GM18867 (cell line): Measurements from ENCODE around the gene RANBP3.
"Not testable (repeated sequence)": the region's sequence is repeated elsewhere in the genome, so short reads cannot be mapped to it uniquely, and the experiment has no call there.

Experiments
- ATAC-seq: cut with Tn5 transposase; IDR thresholded peaks from one replicate; pipeline ENCODE4 v1.9.1; 2021; ENCODE audit warnings: mild to moderate bottlenecking, moderate library complexity; ENCODE audit not compliant: unreplicated experiment

Gene RANBP3, protein sequence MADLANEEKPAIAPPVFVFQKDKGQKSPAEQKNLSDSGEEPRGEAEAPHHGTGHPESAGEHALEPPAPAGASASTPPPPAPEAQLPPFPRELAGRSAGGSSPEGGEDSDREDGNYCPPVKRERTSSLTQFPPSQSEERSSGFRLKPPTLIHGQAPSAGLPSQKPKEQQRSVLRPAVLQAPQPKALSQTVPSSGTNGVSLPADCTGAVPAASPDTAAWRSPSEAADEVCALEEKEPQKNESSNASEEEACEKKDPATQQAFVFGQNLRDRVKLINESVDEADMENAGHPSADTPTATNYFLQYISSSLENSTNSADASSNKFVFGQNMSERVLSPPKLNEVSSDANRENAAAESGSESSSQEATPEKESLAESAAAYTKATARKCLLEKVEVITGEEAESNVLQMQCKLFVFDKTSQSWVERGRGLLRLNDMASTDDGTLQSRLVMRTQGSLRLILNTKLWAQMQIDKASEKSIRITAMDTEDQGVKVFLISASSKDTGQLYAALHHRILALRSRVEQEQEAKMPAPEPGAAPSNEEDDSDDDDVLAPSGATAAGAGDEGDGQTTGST

DNA sequence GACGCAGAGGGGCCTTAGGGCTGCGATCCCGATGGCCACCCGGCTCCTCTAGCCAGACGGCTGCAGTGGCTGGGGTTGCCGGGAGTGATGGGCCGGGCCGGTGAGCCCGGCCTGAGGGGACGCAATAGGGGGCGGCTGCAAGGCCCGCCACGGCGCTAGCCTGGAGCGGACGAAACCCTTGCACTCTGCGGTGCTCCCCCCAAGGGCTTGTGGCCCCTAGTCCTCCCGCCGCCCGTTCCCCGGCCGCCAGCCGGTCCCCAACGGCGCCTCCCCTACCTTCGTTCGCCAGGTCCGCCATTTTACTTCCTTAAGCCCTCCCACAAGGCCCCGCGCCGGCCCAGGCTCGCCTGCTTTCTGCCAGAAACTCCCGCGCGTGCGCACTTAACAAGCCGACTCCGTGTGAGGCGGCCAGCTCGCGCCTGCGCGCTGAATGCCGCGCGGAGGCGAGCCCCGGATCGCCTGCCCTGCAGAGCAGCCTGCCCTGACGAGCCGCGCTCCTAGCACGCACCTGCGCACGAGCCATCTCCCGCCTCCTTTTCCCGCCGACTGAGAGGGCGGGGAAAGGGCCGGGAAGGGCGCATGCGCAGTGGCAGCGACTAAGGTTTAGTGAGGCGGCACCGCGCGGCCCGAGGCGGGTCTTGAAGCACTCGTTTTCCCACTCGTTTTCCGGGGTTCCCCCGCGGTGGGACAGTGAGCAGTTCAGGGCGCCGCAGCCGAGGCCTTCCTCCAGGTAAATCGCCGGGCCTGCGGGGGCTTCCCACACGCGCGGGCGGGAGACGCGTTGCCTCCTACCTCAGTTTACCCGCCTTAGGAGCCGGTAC lies at the start of gene RANBP3:
TSS of gene RANBP3 (minus strand) at position 356 of the 821 bp plus-strand sequence. CDS start at position 298, 58 bp downstream.
- ATAC-seq = peak; percentile 87

DNA sequence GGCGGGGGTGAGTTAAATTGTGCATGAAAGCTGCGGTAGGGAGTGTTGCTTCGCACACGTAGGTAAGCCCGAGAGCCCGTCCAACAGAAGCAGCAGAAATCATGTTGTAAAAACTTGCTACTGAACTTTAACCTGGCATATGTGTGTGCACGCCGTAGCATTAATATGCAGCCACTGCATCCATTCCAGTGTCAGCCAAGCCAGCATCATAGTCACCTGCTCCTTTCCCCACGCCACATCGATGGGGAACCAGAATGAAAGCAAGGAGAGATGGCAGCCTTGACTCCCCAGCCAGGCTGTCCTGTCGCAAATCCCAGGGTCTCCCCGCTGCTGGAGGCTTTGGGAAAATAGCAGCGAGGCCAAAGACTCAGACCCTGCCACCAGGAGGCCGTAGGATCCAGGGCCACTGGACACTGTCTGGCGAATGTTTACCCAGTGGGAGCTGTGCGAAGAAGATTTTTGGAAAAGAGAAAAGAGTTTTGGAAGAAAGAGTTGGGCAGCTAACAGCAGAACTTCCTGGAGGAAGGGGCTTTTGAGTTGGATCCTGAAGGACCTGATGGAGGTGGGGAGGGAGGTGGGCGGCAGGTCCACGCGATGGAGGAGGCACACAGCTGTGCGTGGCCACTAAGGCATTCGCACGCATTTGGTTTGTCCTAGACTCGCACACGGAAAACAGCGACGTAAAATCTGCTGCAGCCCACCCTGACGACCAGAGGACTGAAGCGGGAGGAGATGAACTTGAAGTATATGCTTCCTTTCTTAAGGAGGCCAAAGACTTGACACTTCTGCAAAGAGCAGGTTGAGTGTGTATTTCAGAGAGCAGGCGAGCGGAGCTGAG lies 48.7 kb upstream of the RANBP3 start:
- no peak for ATAC-seq

DNA sequence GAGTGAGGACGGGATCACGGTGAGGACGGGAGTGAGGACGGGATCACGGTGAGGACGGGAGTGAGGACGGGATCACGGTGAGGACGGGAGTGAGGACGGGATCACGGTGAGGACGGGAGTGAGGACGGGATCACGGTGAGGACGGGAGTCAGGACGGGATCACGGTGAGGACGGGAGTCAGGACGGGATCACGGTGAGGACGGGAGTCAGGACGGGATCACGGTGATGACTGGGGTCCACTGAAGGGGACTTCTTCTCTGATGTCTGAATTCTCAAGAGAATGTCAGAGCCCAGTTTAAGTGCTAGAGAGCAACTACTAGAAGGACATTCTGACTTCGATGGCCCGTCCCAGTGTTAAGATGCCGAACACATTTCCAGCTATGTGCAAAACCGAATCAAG lies 46.8 kb upstream of the RANBP3 start:
- ATAC-seq = not testable (repeated sequence)

DNA sequence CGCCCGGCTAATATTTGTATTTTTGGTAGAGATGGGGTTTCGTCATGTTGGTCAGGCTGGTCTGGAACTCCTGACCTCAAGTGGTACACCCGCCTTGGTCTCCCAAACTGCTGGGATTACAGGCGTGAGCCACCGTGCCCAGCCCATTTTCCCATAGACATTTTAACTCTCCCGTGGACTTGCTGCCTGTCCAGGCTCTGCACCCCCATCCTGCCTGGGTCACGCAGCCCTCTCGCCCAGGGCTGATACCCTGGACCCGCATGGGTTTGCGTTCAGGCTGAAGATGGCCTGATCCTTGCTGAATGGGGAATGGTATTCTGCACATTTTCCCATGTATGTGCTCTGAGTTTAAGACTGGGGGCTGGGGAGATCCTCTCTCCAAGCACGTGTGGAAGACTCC lies 46.0 kb upstream of the RANBP3 start:
- ATAC-seq = no peak

DNA sequence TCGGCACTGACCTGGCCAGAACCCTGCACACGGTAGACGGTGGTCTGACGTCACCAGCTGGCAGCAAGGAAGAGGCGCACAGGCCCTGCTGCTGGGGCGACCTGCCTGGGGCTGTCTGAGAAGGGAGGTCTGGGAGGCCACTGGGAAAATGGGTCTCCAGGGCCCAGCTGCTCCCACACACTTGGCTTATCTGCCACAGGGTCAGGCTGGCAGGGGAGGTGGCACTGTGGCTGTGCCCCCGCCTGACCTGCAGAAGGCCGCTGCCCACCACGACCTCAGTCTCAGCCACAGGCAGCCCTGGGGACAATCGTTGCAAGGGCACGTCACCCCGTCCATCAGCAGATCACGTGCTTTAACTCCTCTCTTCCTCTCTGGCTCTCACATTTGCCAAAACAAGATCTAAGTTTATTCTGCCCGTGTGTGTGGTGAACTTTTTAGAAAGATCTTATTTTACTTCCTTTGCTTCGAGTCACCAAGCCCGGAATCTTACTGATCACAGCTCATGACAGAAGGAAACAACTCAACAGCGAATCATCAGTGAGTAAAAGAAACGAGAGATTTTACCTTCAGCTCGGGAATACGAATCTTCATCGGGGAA lies 45.2 kb upstream of the RANBP3 start:
- ATAC-seq = no peak

DNA sequence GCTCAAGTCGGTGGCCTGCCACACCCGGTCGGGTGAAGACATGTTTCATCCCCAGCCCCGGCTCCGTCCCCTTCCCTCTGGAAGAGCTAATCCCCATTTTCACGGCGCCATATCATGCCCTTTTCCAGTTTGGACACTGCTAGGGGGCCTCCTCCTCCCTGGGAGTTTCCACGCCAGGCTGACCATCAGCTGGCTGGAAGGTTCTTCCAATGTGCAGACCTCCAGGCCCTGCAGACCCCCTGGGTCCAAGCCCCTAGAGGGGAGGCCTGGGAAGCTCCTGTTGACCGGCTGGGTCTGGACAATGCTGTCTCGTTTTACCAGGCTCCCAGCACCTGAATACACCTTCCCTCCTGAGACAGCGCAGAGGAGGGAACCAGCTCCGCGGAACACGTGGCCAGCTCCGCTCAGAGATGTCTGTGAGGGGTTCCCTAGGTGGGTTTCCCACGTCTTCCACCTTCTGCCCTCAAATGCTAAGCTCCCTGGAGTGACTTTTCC lies 44.7 kb upstream of the RANBP3 start:
- ATAC-seq = no peak

DNA sequence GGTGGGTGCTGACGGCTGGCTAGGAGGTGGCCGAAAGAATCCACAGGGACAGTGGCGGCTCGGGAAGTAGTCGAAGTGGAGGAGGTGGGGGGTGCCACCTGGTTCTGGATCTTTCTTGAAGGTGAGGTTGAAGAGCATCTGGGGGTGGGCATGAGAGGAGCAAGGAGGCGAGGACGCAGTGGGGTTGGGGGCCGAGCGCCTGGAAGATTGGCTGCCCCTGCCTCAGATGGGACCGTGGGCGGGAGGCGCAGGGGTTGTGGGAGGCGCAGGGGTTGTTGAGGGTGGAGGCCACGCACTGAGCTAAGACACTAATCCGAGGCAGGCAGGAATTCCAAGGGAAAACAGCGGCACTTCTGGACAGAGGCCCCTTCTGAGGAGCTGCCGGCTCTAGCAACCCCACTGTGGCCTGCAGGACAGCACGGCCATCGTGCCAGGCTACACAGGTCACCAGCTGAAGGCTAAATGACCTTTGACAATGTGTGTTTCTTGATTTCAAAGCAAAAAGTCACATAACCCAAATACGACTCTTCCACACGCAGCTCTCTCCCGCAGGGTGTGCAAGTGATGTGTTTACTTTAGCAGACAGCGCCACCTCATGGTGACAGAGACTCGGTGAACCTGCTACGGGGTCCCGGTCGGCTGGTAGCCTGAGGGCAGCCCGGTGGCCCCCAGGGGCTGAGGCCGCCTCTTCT lies 44.1 kb upstream of the RANBP3 start:
- no peak for ATAC-seq

DNA sequence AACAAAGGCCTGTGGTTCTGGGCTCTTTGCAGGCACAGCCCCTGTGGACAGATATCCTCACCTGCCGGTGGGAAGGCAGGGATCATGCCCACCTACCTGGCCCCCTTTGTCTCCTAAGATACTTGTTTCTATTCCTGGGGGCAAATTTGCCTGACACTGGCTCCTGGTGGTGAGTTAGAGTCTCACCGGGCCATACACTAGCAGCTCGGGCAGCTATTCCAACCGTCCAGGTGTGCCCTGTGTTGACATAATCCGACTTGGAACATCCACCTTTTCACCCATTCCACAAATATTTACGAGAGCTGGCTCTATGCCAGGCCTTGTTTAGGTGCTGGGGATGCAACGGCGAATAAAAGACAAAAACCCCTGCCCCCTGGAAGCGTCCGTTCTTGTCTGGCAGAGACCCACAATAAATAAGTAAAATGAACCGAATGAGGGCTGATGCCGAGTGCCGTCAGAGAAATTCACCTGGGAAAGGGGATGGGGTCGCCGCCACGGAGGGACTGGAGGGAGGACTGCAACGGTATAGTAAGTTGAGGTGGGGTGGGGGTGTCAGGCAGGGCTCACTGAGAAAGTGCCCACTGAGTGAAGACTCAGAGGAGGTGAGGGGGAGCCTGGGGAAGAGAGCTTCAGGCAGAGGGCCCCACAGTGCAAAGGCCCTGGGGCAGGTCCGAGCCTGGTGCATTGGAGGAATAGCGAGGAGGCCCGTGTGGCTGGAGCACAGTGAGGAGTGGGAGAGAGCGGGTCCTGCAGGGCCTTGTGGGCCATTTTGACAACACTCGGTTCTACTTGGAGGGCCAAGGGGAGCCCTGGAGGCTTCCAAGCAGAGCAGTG lies 43.2 kb upstream of the RANBP3 start:
- no peak for ATAC-seq

DNA sequence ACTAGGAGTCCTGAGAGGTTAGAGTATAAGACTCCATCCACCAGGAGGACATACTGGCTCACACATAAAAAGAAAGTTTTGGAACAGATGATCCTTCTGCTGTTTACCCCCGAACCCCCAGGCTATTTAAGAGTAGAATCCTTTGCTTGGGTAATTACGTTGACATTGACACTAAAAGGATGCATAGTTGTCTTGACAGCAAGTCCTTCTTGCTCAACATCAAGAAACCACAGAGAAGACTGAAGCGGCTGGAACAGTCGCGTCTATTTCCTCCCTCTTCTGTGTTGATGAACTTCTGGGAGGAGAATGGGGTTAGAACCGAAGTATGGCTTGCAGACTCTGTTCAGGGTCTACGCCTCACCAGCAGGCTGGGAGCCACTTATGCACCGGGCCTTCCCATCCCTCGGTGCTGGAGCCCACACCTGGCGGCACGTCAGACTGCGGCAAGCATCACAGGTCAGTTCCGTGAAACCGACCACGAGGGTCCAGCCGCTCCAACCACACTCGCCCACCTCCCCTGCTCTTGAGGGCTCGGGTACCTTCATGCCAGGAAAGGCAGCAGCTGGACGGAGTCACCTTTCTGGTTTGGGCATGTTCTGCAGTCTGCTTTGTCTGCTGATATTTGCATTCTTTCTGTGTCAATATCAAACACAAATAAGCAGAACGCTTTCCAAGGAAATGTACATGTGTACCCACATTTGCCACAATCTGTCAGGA lies 42.4 kb upstream of the RANBP3 start:
- no peak for ATAC-seq

DNA sequence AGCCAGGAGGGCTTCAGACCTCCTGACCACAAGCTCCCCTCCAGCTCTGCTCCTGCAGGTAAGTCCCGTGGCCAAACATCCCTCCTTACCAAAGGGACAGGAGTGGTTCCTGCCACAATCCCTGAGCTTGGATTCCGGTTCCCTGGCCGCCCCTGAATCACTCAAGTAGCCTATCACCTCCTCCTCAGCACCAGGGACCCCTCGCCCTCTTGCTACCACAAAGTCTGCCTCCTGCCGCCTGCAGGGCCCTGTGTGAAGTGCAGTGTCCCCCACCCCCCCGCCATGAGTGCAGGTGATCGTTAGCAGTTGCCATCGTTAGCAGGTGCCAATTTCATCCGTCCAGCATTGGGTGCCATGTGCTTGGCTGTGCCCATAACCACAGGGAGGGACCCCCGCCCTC lies 40.8 kb upstream of the RANBP3 start:
- no peak for ATAC-seq

DNA sequence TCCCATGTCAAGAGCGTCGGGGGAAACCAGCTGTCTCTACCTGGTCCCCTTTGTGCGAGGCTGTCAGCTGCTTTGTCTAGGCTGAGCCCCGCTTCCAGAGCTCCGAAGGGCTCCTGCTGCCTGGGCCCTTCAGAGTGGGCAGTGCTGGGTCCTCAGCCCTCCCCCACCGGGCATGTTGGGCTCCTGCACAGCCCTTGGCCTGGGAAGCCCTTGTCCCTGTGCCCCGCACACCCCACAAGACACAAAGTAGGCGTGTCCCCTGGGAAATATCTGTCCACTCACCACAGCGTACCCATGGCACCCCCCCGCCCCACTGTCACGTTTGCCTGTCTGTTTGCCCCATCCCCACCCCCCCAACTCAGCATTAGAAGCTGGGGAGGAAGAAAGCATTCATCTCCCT lies 39.6 kb upstream of the RANBP3 start:
- ATAC-seq = no peak

DNA sequence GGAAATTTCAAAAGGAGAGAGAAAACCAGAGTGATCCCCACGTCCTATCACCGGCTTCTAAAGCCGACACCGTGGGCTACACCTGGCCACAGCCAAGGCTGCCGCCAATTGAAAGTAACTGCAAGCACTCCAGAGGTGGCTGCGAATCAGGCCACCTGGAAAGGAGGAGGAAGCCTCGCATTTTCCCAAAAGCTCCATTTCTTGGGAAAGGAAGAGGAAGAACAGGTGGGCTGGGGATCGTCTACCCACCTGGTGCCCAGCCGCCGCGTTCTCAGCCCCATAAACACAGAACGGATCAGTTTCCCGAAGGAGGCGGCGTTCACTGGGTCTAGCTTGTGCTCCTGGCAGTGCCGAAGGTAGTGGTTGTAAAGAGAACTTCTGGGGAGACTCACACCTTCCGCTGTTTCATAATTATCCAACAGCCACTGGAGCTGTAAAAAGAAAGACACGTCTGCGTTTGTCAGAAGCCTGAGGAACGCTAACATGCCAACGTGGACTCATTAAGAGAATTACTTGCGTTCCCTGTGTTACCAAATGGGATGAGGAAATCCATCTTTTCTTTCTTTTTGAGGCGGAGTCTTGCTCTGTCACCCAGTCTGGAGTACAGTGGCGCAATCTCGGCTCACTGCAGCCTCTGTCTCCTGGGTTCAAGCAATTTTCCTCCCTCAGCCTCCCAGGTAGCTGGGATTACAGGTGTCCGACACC lies 38.1 kb upstream of the RANBP3 start:
- no peak for ATAC-seq

DNA sequence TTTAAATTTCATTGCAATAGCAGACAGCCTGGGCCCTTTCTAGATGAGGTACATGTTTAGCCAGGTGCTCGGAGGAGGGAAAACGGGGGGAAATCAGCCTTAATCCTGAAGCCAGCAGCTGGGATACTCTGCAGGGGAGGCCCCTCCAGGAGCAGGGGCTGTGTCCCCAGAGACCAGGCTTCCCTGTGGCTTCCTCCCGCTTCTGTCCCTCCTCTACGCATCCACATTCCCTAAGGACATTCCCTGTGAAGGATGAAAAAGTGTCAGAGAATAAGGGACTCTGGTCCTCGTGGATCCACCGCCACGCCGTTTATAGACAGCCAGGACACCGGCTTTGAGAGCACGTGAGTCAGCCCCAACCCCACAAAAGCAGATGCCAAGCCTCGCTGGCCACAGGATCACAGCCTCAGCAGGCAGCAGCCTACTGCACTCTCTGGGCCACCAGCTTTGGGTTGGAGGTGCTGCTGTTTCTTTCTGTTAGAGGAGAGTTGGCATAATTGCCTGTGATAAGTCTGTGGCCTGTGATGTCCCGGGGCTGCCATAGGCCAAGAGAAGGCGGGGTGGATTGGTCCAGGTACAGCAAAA lies 36.7 kb upstream of the RANBP3 start:
- no peak for ATAC-seq

DNA sequence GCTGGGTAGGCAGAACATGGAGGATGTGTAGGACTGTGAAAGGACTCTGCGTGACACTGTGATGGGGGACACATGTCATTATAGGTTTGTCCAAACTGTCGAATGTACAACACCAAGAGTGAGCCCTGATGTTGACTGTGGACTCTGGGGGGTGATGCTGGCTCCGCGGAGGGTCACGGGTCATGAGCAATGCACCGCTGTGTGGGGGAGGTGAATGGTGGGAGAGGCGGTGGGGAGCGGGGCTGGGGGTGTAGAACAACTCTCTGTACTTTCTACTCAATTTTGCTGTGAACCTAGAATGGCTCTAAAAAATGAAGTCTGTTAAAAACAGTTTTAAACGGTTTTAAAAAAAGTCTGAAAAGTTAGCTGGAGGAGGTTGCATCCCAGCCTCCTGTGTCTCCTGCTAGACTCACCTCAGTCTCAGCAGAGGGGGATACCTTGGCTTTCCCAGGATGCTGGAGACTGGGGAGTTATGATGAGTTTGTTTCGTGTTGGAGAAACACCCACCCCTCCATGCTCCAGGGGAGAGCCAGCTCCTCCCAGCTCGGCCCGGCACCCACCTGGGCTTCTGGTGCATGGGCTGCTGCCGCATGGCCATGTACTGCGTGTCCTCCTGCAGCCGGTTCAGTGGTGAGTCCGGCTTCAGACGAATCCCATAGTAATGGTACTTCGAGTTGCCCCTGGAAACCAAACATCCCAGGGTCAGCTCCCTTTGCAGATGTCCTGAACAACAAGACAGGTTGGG lies 34.7 kb upstream of the RANBP3 start:
- no peak for ATAC-seq

DNA sequence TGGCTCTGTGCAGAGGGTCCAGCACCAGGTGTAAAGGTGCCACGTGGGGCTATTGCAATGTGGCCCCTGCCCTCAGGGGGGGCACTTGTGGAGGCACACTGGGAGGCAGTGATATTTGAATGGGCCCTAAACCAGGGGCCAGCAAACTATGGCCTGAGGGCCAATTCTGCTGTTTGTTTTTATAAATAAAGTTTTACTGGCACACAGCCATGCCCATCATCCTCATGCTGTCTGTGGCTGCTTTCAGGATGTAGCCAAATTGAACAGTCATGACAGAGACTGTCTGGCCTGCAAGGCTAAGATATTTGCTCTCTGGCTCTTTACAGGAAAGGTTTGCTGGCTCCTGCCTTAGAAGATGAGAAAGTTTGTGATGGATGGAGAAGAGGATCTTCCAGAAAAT lies 33.9 kb upstream of the RANBP3 start:
- no peak for ATAC-seq

DNA sequence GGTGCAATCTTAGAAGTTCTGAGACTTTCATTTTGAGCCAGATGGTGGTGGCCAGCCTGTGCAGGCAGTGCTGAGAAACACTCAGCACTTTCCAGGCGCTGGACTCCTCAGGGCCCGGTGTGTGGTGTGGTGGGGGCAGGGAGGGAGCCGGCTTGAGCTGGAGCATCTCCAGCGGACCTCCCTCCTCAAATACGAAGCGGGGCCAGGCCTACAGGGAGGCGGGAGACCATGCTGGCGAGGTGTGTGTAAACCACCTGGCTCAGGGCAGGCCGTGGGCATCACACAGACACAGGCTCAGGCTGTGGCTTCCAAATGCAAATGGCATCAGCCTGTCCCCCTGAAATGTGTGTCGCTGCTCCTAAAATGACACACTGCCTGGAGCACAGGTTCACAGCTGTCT lies 33.3 kb upstream of the RANBP3 start:
- ATAC-seq = no peak

DNA sequence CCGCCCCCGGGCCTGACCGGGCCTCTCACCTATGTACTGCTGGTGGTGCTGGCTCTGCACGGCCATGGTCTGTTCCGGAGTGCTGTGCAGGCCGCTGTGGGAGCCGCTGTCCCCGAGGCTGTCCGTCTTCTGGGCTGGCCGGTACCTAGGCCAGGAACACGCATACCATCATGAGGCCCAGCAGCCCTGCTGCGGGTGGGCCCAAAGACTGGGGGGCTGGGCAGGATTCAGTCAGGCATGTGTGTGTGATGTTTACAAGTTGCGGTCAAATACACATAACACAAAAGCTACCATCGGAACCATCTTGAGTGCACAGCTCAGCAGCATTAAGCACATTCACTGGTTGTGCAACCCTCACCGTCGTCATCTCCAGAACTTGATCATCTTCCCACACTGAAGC lies 32.2 kb upstream of the RANBP3 start:
- ATAC-seq = no peak
